Neural cell (in vitro differentiated cells): ENCODE measurements around the gene PSMB1.

Experiments
- EP300 ChIP-seq: fragments of 450-650 bp; conservative IDR thresholded peaks from 2 replicates; pipeline ENCODE4 v1.6.1; 2014; ENCODE audit warnings: antibody characterized with exemption, mild to moderate bottlenecking, moderate library complexity; ENCODE audit not compliant: poor library complexity, severe bottlenecking
- TF ChIP-seq, protein P1 (sequence below): fragments of 450-650 bp; IDR thresholded peaks from 2 replicates; pipeline ENCODE4 v1.5.1; 2014; ENCODE audit warnings: antibody characterized with exemption, mild to moderate bottlenecking, moderate library complexity; ENCODE audit not compliant: poor library complexity, severe bottlenecking

DNA sequence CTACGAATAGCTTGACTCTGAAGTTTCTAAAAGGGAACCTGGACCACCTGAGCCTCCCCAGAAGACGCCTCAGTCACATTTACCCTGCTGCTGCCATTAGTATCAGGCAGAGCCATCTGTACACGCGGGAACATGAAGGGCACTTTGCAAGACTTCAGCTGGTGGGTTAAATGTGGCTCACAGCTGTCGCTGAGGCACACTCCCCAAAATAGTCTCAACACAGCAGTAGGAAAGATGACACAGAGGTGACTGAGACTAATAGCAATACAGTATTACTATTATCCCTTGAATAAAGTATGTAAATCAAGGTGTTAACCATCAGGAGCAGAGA is 29.0 kb downstream of the PSMB1 start:
- TF ChIP-seq, protein P1, sequence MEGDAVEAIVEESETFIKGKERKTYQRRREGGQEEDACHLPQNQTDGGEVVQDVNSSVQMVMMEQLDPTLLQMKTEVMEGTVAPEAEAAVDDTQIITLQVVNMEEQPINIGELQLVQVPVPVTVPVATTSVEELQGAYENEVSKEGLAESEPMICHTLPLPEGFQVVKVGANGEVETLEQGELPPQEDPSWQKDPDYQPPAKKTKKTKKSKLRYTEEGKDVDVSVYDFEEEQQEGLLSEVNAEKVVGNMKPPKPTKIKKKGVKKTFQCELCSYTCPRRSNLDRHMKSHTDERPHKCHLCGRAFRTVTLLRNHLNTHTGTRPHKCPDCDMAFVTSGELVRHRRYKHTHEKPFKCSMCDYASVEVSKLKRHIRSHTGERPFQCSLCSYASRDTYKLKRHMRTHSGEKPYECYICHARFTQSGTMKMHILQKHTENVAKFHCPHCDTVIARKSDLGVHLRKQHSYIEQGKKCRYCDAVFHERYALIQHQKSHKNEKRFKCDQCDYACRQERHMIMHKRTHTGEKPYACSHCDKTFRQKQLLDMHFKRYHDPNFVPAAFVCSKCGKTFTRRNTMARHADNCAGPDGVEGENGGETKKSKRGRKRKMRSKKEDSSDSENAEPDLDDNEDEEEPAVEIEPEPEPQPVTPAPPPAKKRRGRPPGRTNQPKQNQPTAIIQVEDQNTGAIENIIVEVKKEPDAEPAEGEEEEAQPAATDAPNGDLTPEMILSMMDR, result no peak
- TF ChIP-seq EP300, result no peak
